Measurements from ENCODE around the gene ROPN1B.
"Not testable (repeated sequence)": the region's sequence is repeated elsewhere in the genome, so short reads cannot be mapped to it uniquely, and the experiment has no call there.

ROPN1B gene

DNA sequence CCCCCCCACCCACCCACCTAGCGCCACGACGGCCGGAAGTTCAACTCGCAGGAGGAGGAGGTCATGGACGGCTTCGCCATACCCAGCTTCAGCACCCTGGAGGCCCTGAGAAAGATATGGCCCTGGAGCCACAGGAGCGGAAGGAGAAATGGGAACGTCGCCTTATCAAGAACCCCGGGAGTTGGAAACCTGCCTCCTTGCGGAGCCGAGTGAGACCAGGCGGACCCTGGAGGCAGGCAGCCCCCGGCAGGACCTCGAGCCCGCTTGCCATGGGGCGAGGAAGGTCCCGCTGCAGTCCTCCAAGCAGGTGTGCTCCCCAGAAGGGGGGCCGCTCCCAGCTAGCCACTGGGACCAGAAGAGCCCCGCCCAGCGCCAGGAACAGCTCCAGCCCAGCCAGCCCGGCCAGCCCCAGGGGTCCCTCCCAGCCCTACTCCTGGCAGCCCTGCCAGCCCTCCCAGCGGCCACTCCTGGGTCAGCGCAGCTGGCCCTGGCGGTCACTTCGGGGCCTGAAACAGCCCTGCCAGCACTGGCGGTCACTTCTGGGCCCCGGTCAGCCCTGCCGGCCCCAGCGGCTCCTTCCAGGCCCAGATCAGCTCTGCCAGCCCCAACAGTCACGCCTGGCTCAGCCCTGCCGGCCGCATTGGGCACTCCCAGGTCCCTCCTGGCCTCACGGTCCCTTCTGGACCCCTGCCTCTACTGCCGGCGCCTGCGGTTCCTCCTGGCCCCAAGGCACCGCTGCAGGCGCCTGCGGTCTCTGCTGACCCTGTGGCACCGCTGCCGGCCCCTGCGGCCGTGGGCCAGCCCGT, 10.3 kb upstream of the ROPN1B start:
- ATAC-seq = no peak

- no peak for ATAC-seq
Measured at GRCh38 chr3:125959317-125960065, 9.5 kb upstream of the ROPN1B start.

GRCh38 chr3:125960066-125960424, 8.9 kb upstream of the ROPN1B start:
- no peak for ATAC-seq

GRCh38 chr3:125960456-125961288, 8.3 kb upstream of the ROPN1B start:
- no peak for ATAC-seq

DNA sequence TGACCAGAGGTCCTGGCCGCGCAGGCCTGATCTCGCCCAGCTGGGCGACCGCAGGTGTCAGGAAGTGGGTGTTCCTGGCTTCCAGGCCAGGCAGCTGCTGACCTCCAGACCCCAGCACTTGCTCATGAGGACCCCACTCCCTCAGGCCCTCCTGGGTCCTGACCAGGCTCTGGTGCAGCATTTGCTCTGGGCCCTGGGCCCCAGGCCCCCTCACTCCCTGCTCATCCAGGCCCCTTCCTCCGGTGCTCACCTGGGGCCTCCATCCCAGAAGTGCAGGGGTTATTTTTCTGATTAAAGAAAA, 7.7 kb upstream of the ROPN1B start:
- ATAC-seq = no peak

GRCh38 chr3:125963834-125964233, 5.1 kb upstream of the ROPN1B start:
- not testable (repeated sequence) for ATAC-seq

DNA sequence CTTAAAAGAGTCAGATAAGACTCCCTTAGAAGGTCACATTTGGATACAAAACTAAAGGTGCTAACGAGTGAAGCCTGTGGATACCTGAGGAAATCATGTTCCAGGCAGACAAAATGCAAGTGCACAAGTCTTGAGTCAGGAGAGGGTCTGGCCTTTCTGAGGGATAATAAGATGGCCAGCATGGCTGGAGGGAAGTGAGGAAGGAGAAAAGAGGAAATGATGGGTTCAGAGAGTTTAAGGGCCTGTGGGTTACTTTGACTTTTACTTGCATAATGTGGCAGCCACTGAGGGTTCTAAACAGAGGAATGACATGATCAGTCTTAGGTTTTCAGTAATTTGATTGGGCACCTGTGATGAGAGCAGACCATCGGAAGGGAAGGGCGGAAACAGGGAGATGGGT, 3.5 kb upstream of the ROPN1B start:
- ATAC-seq = no peak

DNA sequence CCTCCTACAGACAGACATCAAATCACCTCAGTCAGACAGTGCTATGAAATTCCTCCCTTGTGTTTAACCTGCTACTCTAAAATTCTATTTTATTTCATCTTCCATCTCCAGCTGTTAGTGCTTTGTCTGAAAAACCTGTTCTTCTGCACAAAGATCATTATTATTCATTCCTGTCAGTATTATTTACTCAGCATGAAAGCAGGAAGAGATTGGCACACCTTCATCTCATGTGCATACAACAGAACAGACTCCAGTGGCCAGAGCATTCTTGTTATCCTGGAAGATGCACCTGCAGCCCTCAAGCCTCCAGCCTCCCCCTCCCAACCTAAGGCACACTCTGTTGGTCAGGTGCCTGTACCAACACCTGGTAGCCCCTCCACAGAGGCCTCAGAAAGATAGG, 1.8 kb upstream of the ROPN1B start:
- no peak for ATAC-seq

DNA sequence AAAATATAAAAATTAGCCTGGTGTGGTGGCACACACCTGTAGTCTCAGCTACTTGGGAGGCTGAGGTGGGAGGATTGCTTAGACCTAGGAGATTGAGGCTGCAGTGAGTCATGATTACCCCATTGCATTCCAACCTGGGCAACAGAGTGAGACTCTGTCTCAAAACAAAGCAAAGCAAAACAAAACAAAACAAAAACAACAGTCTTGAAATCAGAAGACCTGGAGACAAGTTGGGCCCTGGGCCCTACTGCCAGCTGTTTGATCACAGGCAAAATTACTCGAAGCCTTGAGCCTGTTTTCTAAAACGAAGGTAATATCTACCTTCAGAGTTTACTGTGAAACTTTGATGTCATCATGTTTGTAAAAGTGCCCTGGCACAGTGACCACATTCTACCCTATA, 857 bp upstream of the ROPN1B start:
- ATAC-seq = not testable (repeated sequence)

DNA sequence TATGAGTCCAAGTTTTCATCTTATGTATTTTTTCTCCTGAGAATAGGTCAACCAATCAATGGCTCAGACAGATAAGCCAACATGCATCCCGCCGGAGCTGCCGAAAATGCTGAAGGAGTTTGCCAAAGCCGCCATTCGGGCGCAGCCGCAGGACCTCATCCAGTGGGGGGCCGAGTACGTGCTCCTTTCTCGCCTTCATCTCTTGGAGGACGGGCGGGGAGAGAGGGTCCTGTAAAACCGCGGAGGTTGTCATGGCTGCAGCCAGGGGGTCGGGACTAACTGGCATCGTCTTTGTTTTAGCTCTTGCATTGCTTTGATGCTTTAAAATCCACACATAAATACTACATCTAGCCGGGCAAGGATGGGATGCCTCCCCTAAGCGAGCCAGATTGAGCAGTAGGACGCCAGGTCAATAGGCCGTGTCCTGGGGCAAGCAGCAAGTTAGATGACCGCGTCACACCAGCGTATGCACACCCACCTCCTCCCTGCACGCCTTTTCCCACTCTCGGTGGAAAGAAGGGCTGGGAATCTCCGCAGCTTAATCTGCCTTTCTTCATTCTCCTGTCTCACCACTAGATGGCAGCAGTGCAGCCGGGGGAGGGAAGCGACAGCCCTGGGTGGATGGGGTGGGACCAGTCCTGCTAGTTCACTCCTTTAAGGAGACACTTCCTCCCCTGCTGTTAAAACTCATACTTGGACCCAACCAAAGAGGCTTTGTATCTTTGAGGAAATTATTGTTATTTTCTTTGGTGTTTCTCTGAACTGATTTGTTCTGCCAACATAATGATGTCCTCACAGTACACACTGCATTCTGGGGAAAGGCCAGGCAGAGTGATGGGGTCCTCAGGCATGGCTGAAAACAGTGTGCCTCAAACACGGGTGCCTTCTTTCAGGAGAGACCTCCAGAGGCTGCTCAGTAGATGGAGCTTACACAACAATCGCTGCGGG, 3.3 kb downstream of the ROPN1B start:
- ATAC-seq = peak; percentile 70

- not testable (repeated sequence) for ATAC-seq
Measured at GRCh38 chr3:125975245-125976002, 6.4 kb downstream of the ROPN1B start.

- not testable (repeated sequence) for ATAC-seq
Measured at GRCh38 chr3:125976003-125976390, 7.0 kb downstream of the ROPN1B start.

- ATAC-seq = not testable (repeated sequence)
Measured at GRCh38 chr3:125977104-125977503, 8.1 kb downstream of the ROPN1B start.

GRCh38 chr3:125984951-125985350, 16.0 kb downstream of the ROPN1B start:
- peak in 1 of 2 donors; percentile 51 for ATAC-seq

DNA sequence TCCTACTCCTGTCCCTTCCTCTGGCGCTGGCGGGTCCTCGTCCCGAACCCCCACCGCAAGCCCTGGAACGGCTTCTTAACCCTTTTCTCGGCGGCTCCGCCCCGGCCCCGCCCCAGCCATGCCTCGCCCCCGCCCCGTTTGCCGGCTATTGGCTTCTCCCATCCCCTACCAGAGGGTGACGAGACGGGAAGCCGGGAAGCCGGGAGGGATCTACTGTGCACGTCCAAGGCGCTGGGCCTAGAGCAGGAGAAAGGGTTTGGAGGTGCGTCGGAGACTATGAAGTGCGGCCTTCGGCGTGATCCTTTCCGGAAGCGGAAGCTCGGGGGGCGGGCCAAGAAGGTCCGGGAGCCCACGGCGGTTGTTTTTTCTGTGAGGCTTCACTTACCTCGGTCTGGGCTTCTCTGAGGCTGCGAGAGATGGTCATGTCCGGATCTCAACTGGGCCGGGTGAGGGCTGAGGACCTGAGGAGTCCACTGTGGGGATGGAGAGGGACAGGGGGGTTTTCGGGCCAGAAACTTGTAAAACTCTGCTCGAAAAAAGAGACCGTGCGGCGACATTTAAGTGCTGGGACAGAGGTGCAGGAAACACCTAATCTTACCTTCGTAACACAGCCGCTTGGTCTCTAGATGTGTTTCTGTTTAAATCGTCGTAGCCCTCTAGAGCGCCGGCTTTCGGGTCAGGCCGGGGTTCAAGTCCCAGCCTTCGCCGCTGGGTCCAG, 21.4 kb downstream of the ROPN1B start:
- ATAC-seq = peak; percentile 91

DNA sequence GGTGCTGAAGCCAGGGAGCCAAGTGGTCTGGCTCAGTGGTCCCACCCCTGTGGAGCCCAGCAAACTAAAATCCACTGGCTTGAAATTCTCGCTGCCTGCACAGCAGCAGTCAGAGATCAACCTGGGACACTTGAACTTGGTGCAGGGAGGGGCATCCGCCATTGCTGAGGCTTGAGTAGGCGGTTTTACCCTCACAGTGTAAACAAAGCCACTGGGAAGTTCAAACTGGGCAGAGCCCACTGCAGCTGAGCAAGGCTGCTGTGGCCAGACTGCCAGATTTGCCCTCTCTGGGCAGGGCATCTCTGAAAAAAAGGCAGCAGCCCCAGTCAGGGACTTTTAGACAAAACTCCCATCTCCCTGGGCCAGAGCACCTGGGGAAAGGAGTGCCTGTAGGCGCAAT, 27.8 kb downstream of the ROPN1B start:
- not testable (repeated sequence) for ATAC-seq

- no peak for ATAC-seq
Measured at GRCh38 chr3:126002189-126002588, 33.2 kb downstream of the ROPN1B start.

GRCh38 chr3:126003447-126004190, 34.6 kb downstream of the ROPN1B start:
- no peak for ATAC-seq

GRCh38 chr3:126004217-126004616, 35.2 kb downstream of the ROPN1B start:
- ATAC-seq = no peak

- no peak for ATAC-seq
Measured at GRCh38 chr3:126004692-126005091, 35.7 kb downstream of the ROPN1B start.
